GM21360 (cell line): ENCODE measurements around the gene BTBD9.

Source experiments
- ATAC-seq: cut with Tn5 transposase; IDR thresholded peaks from one replicate; pipeline ENCODE4 v1.9.1; 2021; ENCODE audit warnings: mild to moderate bottlenecking, moderate library complexity; ENCODE audit not compliant: unreplicated experiment

The BTBD9 gene

GRCh38 chr6:38400101-38400500, 239.6 kb downstream of the BTBD9 start:
- no peak for ATAC-seq

- ATAC-seq, result no peak
Observed at GRCh38 chr6:38396209-38396608, 243.5 kb downstream of the BTBD9 start.

- no peak for ATAC-seq
Observed at GRCh38 chr6:38393986-38394385, 245.7 kb downstream of the BTBD9 start.

- no peak for ATAC-seq
Observed at GRCh38 chr6:38391626-38392579, 247.8 kb downstream of the BTBD9 start.

- ATAC-seq, result no peak
Observed at GRCh38 chr6:38391206-38391605, 248.5 kb downstream of the BTBD9 start.

- no peak for ATAC-seq
Observed at GRCh38 chr6:38389875-38390274, 249.9 kb downstream of the BTBD9 start.

GRCh38 chr6:38387971-38388370, 251.8 kb downstream of the BTBD9 start:
- ATAC-seq, result no peak

- no peak for ATAC-seq
Observed at GRCh38 chr6:38387461-38387860, 252.3 kb downstream of the BTBD9 start.

- no peak for ATAC-seq
Observed at GRCh38 chr6:38378801-38379200, 260.9 kb downstream of the BTBD9 start.

- ATAC-seq, result no peak
Observed at GRCh38 chr6:38375937-38376336, 263.8 kb downstream of the BTBD9 start.

- ATAC-seq, result no peak
Observed at GRCh38 chr6:38375341-38375740, 264.4 kb downstream of the BTBD9 start.

- no peak for ATAC-seq
Observed at GRCh38 chr6:38371881-38372280, 267.8 kb downstream of the BTBD9 start.

- ATAC-seq, result no peak
Observed at GRCh38 chr6:38370653-38371601, 268.8 kb downstream of the BTBD9 start.

- ATAC-seq, result no peak
Observed at GRCh38 chr6:38367231-38367630, 272.5 kb downstream of the BTBD9 start.

GRCh38 chr6:38366234-38366633, 273.5 kb downstream of the BTBD9 start:
- ATAC-seq, result no peak

- no peak for ATAC-seq
Observed at GRCh38 chr6:38364775-38365174, 275.0 kb downstream of the BTBD9 start.

- ATAC-seq, result no peak
Observed at GRCh38 chr6:38364127-38364526, 275.6 kb downstream of the BTBD9 start.

- no peak for ATAC-seq
Observed at GRCh38 chr6:38355519-38355918, 284.2 kb downstream of the BTBD9 start.

- no peak for ATAC-seq
Observed at GRCh38 chr6:38354905-38355304, 284.8 kb downstream of the BTBD9 start.

GRCh38 chr6:38354037-38354381, 285.7 kb downstream of the BTBD9 start:
- ATAC-seq, result no peak

- no peak for ATAC-seq
Observed at GRCh38 chr6:38353310-38354036, 286.3 kb downstream of the BTBD9 start.
